SH-SY5Y (cell line): ENCODE data around the gene UBAC2.

Source experiments
- GATA2 ChIP-seq: IDR thresholded peaks from 2 replicates; pipeline ENCODE4 v1.6.1; 2011; ENCODE audit warnings: mild to moderate bottlenecking, low read depth, low read length
- GATA3 ChIP-seq: IDR thresholded peaks from 2 replicates; pipeline ENCODE4 v1.6.1; 2011; ENCODE audit warnings: low read depth, mild to moderate bottlenecking, low read length, moderate library complexity

DNA sequence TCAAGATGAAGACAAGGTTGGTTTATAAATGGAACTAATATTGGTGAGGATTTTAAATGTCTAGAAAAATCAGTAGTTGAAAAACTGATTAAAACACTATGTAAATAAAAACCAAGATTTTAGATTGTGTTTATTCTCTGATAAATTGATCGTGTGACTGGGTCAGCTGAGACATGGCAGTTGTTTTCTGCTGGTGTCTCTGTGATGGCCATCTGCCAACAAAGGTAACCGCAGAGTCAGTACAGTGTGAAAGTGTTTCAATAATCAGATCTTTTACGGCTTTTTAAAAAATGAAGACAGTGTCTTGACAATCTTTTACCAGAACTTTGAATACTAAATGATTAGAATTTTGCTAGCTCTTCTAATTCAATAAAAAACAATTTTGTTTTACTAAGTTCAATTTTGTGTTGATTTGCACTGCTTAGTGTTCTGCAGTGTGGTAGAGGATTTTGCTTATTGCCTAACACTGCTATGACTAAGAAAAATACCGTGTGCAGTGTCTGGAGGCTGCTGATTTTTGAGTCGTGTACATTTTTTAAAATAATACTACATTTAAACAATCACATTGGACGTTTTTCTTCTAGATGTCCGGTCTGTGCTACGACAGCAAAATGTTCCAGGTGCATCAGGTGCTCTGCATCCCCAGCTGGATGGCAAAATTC, 139.2 kb downstream of the UBAC2 start:
- no peak for TF ChIP-seq GATA3
- no peak for TF ChIP-seq GATA2
